ENCODE data around the gene PLEKHH3.

PLEKHH3 gene

GRCh38 chr17:42676424-42677011, at the start of gene PLEKHH3:
Gene PLEKHH3, minus strand, starts transcription at chr17:42676994. Its CDS starts 431 bp downstream, at chr17:42676563.
- no peak for DNase-seq

DNA sequence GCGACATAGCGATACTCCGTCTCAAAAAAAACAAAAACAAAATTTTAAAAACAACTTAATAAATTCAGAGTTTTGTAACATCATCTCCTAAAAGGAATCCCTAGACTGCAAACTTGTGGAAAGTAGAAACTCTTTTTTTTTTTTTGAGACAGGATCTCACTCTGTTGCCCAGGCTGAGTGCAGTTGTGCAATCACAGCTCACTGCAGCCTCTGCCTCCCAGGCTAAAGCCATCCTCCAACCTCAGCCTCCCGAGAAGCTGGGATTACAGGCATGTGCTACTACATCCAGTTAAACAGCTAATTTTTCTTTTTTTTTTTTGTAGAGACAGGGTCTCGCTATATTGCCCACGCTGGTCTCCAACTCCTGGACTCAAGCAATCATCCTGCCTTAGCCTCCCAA, 48.3 kb upstream of the PLEKHH3 start:
- no peak for DNase-seq

DNA sequence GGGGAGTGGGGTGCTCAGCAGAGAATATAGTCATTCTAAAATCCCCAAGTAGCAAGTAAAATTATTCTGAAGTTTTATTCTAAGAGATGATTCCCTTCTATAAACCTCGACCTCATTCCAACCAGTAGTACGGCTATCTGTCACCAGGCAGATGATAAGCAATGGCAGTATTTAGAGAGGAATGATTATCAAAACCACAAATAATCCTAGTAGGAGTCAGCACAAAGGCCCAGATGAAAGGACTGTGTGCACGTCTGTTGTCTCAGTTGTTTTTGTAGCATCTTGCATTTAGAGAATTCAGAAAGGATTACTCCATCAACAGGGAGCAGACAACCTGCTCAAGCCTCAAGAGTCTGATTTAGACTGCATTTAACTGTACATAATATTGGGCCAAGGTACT, 46.8 kb upstream of the PLEKHH3 start:
- DNase-seq: no peak

DNA sequence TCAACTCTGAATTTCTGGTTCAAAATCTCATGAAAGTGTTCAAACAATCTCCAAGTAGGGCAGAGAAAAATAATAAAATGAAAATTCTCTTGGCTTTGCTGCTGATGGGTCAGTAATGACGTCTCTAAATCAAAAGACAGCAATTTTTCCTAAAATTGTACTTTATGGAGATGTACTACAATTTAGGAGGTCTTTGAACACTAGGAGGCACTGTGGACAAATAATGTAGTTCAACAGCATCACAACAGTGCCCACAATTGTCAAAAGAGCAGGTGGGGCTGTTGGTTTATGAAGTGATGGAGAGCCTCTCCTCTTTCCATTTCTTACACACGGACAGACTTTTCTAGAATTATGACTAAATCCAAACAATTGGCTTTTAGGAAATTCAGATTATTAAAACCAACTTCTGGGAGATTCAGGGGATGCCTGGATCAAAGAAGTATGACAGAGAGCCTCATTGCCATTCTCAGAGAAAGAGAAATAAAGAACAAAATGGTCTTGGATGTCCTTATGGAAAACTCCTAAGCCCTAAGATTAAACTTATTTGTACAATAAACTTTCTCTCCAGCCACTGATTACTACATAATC, 44.3 kb upstream of the PLEKHH3 start:
- DNase-seq: peak; percentile 15 to 59

- DNase-seq: no peak
Observed at GRCh38 chr17:42709561-42709960, 32.8 kb upstream of the PLEKHH3 start.

- no peak for DNase-seq
Observed at GRCh38 chr17:42708588-42708987, 31.8 kb upstream of the PLEKHH3 start.

DNA sequence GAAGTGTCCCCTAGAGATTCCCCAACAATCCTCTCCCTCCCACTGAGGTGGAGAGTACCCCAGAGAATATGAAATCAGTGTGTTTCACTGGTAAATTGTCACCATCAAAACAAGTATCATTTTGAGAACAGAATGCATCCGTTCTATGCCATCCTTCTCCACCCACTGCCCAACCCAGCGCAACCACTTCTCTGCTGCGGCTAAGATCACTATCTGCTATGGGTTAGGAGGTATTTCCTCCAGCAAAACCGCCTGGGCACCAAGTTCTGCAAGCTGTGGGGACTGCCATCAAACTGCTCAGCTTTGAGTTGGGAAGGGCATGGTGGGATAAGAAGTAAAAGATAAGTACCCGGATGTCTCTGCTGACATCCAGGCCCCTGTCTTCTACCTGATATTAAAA, 29.9 kb upstream of the PLEKHH3 start:
- DNase-seq: no peak

DNA sequence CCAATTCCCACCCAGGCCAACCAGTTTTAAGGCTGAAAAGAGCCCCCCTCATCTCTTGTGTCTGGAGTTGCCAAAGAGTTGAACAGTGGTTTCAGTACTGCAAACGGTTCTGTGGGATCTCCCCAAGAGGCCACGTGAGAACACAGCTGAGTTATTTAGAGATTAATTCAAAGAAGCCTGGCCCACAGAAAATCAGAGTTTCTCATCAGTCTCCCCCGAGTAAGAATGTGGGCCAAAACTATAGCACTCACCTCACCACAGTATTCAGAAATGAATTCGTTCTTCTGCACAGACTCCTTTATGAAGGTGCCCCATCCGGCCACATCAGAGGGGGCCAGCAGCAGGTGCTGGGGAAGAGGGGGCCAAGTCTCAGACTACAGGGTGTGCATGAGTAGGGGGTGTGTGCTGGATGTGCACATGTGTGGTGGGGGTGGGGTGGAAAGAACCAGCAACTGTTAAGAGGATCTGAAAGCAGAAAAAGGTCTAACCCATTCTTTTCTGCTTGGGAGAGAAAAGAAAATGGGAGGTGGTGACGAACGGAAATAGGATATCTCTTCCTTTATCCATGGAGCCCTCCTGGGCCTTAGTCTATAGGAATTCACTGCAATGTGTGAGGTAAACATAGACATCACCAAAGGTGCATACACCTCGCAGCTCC, 28.2 kb upstream of the PLEKHH3 start:
- DNase-seq: no peak

DNA sequence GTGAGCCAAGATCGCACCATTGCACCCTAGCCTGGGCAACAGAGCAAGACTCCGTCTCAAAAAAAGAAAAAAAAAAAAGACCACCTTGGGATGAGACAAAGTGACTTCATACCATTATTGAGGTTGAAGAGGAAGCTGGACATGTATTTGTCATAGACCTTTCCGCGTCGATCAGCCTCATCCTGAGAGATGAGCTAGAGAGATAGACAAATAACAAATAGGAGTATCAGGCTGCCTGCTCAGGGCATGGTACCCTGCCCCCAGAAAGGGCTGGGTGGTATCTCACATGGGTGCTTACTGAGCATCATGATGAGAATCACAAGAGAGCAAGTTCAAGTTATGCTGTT, 27.7 kb upstream of the PLEKHH3 start:
- DNase-seq: no peak

DNA sequence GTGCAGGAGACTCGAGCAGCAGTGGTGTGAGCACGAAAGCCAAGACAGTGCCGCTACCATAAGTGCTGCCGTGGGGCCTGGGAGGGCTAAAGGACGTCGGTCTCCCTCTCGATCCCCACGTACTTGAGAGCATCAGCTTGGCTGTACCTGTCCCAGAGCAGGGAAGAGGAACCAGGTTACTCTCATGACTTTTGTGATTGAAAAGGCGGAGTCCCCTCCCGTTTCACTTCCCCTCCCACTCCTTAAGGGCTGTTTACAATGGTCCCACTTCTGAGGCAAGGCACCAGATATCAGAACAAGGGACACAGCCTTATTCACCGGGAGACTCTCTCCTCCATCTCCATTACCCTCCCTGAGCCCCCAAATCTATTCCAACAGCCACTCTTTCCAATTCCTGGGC, 25.7 kb upstream of the PLEKHH3 start:
- no peak for DNase-seq

- no peak for DNase-seq
Observed at GRCh38 chr17:42700586-42701289, 23.9 kb upstream of the PLEKHH3 start.

DNA sequence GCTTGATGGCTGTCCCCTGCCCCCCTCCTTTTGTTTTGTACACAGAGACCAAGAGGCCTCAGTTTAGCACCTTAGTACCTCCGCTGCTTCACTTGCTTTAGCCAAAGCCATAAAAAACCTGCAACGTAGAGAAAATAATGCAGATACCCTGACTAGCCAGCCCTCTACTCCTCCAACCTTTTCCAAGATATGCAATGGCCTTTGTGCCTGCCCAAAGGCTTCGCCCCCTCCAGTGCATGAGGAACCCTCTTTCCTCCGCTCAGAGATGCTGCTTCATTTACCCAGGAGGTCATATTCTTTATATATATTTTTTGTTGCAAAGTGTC, 22.6 kb upstream of the PLEKHH3 start:
- DNase-seq: no peak

DNA sequence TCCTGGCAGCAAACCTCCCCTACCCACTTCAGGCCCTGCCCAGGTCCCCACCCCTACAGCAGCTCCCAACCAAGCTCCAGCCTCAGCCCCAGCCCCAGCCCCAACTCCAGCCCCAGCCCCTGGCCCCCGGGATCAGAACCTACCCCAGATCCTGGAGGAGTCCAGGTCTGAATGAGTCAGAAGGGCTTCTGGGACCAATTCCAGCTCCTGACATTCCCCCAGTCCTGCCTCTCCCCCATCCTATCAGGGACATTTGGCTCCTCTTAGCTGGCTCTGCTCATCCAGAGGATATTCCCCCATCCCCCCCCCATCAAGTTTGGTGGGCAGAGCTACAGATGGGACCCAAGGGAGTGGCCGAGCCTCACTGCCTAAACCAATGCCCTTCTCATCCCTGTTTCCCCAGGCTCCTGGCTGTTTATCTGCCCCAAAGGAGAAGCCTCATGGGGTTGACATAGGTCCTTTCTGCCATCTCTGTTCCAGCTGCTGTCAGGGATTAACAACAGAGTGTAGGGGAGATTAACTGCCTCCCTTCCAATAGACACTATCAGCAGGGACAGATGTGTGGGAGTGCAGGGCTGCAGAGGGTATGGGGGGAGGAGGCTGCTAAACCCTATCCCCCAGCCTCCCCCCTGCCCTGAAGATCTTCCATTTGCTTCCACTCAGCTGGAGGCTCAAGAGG, 22.1 kb upstream of the PLEKHH3 start:
- DNase-seq: no peak

DNA sequence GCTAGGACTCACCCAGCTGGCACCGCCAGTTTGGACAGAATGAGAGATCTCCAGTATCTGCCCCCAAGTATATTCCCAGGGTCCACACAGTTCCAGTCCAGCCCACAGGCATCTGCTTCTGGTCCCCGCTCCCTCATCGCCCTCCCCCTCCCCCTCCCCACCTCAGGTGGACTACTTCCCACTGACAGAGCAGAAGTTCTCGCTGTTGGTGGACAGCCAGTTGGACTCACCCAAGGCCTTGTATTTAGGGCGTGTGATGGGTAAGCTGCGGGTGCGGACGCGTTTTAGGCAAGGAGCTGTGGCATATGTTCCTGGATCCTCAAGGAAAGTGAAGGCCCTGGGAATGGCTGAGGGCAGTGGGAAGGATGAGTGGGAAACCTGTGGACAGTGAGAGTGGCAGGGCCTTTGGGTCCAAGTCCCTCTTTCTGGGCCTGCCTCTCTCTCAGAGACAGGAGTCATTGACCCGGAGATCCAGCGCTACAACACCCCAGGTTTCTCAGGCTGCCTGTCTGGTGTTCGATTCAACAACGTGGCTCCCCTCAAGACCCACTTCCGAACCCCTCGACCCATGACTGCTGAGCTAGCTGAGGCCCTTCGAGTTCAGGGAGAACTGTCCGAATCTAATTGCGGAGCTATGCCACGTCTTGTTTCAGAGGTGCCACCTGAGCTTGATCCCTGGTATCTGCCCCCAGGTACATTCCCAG, 20.5 kb upstream of the PLEKHH3 start:
- DNase-seq: no peak

DNA sequence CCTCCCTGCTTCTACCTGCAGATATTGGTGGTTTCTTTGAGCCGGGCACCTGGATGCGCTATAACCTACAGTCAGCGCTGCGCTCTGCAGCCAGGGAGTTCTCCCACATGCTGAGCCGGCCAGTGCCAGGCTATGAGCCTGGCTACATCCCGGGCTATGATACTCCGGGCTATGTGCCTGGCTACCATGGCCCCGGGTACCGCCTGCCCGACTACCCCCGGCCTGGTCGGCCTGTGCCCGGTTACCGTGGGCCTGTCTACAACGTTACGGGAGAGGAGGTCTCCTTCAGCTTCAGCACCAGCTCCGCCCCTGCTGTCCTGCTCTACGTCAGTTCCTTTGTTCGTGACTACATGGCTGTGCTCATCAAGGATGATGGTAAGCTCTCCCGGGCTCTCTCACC, 18.7 kb upstream of the PLEKHH3 start:
- no peak for DNase-seq

- DNase-seq: no peak
Observed at GRCh38 chr17:42694524-42694923, 17.7 kb upstream of the PLEKHH3 start.

DNA sequence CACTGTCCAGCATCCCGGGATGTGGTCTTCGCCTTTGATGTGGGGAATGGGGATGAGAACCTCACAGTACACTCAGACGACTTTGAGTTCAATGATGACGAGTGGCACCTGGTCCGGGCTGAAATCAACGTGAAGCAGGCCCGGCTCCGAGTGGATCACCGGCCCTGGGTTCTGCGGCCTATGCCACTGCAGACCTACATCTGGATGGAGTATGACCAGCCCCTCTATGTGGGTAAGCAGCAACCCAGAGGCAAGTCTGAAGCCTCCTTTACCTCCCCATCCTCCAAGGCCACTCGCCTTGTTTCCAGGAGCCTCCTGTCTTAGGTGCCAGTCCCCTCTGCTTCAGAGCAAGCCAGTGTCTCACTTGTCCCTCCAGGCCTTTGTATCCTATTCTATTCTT, 15.7 kb upstream of the PLEKHH3 start:
- DNase-seq: no peak

DNA sequence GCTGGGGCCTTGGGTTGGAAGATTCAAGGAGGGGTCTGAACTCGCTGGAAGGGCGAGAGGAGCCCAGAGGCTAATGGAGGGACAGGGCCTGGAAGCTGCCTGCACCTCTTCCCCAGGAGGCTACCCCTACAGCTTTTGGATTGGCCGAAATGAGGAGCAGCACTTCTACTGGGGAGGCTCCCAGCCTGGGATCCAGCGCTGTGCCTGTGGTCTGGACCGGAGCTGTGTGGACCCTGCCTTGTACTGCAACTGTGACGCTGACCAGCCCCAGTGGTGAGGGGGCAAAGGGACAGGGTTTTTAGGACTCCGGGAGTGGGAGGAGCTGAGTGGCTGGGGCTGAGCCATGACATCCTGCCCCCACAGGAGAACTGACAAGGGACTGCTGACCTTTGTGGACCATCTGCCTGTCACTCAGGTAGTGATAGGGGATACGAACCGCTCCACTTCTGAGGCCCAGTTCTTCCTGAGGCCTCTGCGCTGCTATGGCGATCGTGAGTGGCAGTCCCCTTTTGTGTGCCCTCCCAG, 14.3 kb upstream of the PLEKHH3 start:
- no peak for DNase-seq

GRCh38 chr17:42690596-42690995, 13.8 kb upstream of the PLEKHH3 start:
- DNase-seq: no peak

DNA sequence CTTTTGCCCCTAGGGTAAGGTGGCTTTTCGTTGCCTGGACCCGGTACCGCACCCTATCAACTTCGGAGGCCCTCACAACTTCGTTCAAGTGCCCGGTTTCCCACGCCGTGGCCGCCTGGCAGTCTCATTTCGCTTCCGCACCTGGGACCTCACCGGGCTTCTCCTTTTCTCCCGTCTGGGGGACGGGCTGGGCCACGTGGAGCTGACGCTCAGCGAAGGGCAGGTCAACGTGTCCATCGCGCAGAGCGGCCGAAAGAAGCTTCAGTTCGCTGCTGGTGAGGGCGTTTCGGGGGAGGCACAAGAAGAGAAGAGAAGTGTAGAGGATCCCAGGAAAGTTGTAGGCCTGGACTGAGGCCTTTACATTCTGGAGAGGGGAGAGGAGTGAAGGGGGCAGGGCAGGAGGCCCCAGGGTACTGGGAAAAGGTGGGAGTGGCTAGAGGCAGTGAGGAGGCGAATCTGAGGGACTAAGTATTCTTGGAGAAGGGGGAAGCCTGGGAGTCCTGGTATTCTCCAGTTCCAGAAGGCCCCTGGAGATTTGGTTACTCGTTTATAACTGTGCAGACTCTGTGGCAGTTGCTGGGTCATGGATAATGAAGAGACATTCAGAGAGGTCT, 11.0 kb upstream of the PLEKHH3 start:
- no peak for DNase-seq

DNA sequence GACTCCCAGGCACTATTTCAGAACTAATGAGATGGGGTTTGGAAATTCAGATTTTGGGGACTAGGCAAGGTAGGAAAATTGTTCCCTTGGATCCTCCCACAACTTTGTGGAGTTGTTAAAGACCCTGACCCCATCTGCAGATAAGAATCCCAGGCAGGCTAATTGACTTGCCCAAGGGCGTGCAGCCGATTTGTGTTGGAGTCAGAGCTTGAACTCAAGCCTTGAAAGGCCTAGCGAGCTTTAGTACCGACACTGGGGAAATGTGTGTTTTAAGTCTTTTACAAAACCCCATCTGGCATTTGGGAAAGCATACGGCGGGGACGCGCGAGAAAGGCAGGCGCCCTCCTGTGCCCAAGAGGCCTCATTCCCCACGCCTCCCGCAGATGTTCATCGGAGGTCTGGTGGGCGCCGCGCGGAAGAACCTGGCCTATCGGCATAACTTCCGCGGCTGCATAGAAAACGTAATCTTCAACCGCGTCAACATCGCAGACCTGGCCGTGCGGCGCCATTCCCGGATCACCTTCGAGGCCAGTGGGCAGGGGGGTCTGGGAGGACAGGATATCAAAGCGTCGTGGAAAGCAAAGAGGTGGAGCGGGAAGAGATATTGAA, 9.8 kb upstream of the PLEKHH3 start:
- no peak for DNase-seq

DNA sequence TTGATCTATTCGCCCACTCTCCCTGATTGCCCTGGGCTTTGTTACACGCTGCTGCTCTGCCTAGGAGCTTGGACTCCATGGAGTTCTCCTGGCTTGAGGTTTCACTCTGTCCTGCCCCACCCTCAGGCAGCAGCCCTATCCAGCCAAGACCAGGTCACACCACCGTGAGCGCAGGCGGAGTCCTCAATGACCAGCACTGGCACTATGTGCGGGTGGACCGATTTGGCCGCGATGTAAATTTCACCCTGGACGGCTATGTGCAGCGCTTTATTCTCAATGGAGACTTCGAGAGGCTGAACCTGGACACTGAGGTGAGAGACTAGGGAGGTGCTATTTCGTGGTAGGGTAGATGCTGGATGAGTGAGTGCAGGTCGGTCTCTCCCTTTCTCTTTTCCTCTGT, 9.0 kb upstream of the PLEKHH3 start:
- DNase-seq: no peak

Measured in SW 1271 (cell line).